ENCODE measurements around the gene MRPL12.

DNA sequence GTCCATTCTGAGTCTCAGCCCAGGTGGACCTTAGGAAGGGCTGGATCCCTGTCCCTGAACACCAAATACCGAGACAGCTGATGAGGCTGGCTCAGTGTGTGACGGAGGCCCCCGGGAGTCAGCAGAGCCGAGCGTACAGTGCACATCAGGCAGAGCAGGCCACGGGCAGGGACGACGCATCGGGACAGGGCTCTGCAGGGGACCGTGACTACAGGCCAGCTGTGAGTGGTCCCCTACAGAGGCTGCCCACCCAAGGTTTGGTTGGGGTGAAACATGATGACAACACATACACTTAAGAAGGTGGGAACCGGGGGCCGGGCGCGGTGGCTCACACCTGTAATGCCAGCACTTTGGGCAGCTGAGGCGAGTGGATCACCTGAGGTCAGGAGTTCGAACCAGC, 30.2 kb upstream of the MRPL12 start:
- TF ChIP-seq POLR2AphosphoS2 (IDR thresholded peaks at IDR 0.05; ENCODE audit: low read length) (no peak), BCL6 (CRISPR knock-in tag; IDR thresholded peaks at IDR 0.05) (no peak), TAF1 (IDR thresholded peaks at IDR 0.05; ENCODE audit: control insufficient read depth, extremely low read depth, insufficient read depth, low read length, severe bottlenecking) (no peak), SMAD4 (CRISPR knock-in tag; conservative IDR thresholded peaks at IDR 0.05) (no peak), JUND (IDR thresholded peaks at IDR 0.05; ENCODE audit: borderline replicate concordance, low read depth, low read length) (no peak), JUND (tag; IDR thresholded peaks at IDR 0.05; ENCODE audit: borderline replicate concordance, low read depth, low read length) (no peak), BHLHE40 (IDR thresholded peaks at IDR 0.05; ENCODE audit: low read length) (no peak)
- TF ChIP-seq, protein P1, sequence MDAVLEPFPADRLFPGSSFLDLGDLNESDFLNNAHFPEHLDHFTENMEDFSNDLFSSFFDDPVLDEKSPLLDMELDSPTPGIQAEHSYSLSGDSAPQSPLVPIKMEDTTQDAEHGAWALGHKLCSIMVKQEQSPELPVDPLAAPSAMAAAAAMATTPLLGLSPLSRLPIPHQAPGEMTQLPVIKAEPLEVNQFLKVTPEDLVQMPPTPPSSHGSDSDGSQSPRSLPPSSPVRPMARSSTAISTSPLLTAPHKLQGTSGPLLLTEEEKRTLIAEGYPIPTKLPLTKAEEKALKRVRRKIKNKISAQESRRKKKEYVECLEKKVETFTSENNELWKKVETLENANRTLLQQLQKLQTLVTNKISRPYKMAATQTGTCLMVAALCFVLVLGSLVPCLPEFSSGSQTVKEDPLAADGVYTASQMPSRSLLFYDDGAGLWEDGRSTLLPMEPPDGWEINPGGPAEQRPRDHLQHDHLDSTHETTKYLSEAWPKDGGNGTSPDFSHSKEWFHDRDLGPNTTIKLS (IDR thresholded peaks at IDR 0.05; ENCODE audit: borderline replicate concordance, low read depth), result no peak
